GM19238 (cell line): ENCODE results near the gene ZNF287.
"Not testable (repeated sequence)": the region's sequence is repeated elsewhere in the genome, so short reads cannot be mapped to it uniquely, and the experiment has no call there.

ENCODE experiments used
- DNase-seq: peaks from one replicate; pipeline ENCODE4 v3.0.0; 2011; ENCODE audit warnings: low spot score; ENCODE audit not compliant: insufficient read length

The ZNF287 gene

DNA sequence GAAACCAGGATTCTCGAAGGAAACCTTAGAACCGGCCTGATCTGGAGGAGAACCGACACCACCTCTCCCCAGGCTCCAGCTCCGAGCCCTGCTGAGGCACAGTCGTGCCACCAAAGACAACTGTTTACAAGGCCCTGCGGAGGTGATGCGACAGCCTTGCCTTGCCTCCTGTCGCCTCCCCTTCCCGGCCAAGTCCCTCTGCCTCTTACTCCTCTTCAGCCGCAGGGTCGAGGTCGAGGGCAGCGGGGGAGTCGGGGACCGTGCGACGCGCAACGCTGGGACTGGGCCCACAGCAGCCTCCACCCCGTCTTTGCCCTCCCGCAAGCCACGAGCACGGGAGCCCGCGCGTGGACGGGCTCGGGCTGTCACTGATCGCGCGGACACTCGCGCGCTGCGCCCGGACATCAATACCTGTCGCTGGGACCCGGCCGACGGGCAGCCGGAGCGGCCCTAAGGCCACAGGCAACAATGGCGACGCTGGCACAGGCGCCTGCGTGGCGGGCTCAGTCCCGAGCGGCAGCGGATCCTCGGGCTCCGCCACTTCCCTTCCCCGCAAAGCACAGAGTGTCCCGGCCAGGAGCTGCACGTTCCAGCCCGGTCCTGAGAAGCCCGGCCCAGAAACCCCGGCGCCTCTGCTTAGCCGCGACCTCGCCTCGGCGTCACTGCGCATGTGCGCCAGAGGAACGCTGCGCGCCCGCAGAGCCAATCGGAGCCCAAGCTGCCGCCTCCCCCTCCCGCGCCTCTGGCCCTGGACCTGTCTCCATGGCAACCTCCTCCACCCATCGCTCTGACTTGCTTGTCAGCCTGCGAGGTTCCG, at the start of gene ZNF287:
Gene ZNF287 (minus strand): TSS at position 664 of the 817 bp plus-strand sequence. CDS start 1,473 bp downstream, outside the sequence.
- peak; percentile 95 for DNase-seq

DNA sequence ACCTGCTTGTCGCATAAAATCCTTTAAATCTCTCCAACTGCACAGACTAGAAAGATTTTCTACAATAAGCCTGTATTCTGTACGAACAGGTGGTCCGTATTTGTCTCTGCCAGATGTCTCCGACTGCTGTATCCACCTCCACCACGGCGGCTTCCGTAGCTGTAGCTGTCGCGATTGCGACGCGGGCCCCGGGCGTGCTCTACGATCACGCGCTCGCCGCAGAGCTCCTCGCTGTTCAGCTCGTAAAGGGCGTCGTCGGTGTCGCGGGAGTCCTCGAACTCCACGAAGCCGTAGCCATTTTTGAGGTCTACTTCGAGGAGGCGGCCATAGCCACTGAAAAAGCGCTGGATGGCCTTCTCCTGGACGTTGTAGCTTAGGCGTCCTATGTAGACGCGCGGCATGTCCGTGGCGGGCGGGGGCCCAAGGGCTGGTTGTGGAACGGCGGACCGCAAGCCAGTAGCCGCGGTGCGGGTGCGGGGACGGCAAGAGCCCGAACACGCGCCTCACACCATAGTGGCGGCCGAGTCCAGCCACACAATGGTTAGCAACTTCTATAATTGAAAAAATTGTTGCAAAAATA, 48.6 kb upstream of the ZNF287 start:
- no peak for DNase-seq

DNA sequence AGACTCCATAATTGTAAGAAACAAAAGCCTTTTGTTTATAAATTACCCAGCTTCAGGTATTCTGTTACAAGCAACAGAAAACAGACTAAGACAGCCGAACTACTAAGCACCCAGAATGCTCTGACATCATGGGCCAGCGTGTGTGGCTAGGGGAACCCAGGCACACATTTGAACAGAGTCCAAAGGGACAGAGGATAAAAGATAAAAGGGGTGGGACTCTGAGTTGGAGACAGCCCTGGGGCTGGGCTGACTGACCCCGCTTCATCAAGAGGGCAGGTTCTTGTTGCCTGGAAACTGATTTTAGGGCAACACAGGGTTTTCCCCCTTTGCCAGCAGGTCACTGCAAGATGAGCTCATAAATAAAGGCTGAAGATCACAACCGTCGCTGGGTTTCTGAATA, 30.5 kb upstream of the ZNF287 start:
- DNase-seq, result no peak

DNA sequence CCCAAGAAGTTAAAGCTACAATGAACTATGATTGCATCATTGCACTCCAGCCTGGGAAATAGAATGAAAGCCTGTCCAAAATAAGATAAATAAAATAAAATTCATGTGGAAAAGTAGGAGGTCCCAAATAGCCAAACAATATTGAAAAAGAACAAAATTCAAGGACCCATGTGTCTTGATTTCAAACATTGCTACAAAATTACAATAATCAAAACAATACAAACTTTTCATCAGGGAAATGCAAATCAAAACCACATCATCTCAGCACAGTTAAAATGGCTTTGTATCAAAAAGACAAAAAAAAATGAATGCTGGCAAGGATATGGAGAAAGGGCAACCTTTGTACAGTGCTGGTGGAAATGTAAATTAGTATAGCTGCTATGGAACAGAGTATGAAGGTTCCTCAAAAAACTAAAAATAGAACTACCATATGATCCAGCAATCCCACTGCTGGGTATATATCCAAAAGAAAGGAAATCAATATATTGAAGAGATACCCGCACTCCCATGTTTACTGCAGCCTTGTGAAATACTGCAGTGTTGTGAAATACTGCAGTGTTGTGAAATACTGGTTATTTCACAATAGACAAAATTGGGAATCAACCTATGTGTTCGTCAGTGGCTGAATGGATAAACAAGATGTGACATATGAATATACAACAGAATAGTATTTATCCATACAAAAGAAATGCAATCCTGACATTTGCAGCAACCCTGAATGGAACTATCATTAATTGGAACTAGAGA, 24.5 kb upstream of the ZNF287 start:
- no peak for DNase-seq

DNA sequence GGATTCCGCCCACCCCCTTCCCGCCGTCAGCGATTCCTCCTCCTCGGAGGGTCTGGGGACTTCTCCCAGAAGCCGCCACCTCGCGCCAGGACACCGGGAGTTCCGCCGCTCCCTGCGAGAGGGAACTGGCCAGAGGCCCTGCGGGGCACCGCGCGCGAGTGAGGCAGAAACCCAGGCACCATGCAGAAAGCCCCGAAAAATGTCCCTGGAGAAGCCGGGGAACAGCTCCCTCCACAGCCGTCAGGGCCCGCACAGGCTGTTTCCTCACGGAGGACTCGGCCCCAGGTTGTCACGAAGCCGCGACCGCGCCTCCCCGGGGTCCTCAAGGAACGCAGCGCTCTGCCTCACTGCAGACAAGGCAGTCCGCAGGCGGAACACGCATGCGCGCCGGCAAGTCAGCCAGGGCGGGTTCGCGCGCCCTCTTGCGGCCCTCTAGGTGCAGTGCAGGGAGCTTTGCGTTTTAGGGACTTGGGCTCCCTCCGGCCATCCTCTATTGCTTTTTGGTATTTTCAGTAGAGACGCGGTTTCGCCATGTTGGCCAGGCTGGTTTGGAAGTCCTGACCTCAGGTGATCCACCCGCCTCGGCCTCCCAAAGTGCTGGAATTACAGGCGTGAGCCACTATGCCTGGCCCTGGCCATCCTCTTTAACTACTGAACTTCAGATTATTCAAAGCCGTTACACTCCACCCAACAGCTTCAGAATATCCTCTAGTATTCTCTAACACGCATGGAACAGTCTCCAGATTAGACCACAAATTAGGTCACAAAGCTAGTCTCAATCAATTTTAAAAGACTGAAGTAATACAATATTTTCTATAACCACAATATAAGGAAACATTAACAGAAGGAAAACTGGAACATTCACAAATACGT, 20.3 kb upstream of the ZNF287 start:
- DNase-seq, result peak; percentile 86

DNA sequence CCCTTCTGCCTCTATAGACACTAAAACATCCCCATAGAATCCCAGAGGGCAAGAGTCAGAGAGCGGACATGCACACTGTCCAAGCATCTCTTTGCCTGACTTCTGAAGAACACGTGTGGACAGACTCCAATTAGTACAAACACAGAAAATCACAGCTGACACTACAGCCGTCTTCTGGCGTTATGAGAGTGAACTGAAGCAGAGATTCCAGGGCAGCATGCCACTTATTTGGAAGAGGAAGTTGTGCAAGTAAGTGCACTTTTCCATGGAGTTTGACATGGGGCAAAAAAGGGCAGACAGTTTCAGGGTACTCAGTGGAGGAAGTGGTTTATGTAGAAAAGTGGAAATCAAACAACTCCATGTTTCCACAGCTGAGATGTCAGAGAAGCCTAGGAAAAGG, 16.8 kb upstream of the ZNF287 start:
- DNase-seq, result no peak

DNA sequence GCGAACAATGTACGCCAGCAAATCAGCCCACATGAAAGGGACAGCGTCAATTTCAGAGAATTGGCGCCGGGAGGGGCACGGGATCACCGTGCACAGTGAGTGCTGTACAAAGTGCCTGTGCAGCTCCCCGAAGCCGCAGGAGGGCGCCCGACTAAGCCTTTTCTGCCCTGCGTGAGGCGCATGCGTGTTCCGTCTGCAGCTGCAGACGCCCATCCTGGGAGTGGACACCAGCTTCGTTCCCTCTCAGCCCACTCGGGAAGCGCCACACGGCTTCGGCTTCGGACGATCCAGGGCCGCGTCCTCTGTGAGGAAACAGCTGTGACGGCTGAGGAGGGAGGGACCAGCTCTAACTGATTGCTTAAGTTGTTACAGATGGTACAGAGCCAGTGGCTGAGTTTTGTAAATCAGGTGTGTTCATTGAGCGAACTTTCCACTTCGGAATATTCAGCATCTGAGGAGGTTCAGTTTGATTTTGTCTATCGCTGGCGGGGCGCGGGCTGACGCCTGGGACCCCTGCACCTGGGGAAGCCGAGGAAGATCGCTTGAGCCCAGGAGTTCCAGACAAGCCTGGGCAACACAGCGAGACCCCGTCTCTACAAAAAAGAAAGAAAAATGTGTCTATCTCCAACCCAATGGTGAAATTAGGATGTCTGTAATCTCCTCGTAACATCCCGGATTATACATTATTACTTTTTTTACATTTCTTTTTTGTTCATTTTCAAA, 15.4 kb upstream of the ZNF287 start:
- peak; percentile 51 for DNase-seq

DNA sequence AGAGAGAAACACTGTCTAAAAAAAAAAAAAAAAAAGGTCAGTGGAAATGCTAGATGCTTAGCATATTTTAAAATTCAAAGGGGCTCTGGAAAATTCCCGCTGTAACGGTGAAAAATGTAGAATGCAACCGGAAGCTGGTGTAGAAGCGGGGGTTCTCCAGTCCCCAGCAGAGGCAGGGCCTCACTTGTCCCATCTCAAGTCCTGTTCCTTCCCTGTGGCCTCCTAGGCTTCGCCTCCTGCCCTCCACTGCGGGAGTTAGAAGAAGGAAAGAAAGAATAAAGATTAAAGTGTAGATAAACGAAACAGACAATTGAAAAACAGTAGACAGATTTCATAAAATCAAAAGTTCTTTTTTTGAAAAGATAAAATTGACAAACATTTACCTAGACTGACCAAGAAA, 14.8 kb upstream of the ZNF287 start:
- no peak for DNase-seq

DNA sequence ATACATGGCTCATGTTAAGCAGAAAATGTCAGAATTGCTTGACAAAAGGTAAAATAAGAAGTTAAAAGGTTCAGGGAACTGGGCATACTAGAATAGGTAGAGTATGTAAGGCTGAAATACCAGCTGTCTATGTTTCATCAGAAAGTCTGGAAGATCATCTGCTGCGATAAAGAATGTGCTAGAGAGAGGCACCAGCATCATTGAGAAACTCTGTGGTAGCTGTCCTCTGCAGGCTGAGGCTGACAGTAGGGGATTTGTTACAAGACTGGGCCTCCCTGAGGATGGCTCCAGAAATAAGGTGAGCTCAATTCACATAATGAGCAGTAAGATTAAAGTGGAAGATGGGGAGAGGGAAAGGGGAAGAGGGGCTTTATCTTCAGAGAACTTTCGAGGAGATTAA, 4.5 kb upstream of the ZNF287 start:
- no peak for DNase-seq

DNA sequence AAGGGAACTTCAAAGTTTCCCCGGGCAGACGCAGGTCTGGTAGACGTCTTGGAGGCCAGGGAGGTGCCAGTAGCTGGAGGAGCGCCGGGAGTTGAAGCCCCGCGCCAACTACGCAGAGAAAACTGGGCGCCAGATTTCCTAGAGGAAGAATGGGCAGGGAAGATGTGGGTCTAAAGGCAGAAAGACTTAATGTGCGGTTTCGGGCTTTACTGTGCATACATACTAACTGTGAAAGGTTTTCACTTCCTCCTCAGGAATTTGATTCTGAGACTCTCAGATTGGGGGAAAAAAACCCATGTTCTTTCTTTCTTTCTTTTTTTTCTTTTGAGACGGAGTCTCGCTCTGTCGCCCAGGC, 331 bp upstream of the ZNF287 start:
- DNase-seq, result peak; percentile 13

DNA sequence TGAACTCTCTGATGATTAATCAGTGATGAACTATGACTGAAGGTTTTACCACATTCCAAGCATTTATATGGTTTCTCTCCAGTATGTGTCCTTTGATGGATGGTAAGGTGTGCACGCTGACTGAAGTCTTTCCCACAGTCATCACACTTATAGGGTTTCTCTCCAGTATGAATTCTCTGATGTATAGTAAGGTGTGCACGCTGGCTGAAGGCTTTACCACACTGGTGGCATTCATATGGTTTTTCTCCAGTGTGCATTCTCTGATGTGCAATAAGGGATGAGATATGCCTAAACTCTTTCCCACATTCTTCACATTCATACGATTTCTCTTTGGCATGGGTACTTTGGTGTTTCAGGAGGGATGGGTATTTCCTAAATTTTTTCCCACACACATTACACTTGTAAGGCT, 16.4 kb downstream of the ZNF287 start:
- DNase-seq, result no peak

DNA sequence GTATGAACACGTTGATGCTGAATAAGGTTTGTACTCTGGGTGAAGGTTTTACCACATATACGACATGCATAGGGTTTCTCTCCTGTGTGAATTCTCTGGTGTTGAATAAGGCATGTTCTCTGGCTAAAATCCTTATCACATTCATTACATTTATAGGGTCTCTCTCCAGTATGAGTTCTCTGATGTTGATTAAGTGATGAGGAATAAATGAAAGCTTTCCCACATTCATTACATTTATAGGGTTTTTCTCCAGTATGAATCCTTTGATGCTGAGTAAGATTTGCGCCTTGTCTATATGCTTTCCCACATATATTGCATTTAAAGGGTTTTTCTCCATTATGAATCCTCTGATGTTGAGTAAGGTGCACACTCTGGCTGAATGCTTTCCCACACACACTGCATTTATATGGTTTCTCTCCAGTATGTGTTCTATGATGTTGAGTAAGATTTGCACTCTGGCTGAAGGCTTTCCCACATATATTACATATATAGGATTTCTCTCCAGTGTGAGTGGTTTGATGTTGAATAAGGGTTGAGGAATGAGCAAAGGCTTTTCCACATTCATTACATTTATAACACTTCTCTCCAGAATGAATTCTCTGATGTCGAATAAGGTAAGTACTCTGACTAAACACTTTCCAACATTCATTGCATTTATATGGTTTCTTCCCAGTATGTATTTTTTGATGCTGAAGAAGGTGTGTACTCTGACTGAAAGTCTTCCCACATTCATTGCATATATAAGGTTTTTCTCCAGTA, 16.9 kb downstream of the ZNF287 start:
- no peak for DNase-seq

DNA sequence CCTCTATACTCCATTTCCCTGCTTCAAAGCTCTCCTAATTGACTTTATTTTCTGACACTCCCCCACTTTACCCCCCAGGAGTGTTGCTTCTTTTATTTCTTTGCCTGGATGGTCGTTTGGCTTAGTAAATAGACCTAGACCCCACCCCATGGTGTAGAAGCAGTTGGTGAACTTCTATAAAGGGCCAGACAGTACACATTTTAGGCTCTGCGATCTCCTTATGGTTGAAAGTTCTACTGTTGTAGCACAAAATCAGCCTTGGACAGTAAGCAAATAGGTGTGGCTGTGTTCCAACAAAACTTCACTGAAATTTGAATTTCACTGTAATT, 31.9 kb downstream of the ZNF287 start:
- DNase-seq, result no peak

DNA sequence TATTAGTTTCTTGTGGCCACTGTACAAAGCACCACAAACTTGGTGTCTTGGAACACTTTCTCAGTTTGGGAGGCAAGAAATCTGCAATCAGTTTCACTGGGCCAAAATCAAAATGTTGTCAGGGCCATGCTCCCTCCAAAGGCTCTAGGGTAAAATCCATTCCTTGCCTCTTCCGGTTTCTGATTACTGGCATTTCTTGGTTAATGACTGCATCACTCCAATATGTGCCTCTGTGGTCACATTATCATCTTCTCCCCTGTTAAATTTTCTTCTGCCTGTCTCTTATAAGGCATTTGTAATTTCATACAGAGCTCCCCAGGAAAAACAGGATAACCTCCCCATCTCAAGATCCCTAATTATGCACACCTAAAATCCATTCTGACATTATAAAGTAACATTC, 34.8 kb downstream of the ZNF287 start:
- no peak for DNase-seq

DNA sequence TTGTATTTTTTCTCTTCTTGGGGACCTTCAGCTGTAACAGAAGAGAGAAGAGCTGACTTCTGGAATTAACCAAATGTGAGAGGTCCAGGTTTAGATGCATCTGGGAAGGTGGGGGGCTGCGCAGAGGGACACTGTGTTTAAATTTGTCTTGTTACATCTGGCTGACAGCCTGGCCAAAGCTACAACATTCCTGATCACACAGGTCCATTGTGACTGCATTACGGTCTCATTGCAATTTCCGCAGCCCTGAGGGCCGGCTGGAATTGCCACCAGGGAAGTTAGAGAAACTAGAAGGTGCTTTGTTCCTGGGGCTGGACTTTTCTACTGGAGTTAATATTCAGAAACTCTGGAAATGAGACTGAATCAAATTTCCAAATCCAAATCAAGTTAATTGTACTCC, 39.1 kb downstream of the ZNF287 start:
- DNase-seq, result no peak

DNA sequence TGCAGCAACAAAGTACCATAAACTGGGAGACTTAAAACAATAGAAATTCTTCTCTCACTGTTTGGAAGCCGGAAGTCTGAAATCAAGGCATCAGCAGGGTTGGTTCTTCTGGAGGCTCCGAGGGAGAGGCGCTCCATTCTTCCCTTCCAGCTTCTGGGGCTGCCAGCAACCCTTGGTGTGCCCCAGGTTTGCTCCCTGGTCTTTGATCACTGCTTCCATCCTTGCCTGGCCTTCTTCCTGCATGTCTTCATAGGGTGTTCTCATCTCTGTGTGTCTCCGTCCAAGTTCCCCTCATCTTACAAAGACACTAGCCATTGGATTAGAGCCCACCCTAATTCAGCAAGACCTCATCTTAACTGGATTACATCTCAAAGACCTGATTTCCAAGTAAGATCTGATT, 41.7 kb downstream of the ZNF287 start:
- DNase-seq, result no peak

DNA sequence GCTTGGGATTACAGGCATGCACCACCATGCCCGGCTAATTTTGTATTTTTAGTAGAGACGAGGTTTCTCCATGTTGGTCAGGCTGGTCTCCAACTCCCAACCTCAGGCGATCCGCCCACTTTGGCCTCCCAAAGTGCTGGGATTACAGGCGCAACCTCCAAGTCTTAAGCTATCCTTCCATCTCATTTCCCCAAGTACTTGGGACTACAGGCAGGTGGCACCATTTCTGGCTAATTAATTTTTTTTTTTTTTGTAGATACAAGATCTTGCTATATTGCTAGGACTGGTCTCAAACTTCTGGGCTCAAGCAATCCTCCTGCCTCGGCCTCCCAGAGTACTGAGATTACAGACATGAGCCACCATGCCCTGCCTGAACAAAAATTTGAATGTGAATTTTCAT, 43.4 kb downstream of the ZNF287 start:
- DNase-seq, result not testable (repeated sequence)

DNA sequence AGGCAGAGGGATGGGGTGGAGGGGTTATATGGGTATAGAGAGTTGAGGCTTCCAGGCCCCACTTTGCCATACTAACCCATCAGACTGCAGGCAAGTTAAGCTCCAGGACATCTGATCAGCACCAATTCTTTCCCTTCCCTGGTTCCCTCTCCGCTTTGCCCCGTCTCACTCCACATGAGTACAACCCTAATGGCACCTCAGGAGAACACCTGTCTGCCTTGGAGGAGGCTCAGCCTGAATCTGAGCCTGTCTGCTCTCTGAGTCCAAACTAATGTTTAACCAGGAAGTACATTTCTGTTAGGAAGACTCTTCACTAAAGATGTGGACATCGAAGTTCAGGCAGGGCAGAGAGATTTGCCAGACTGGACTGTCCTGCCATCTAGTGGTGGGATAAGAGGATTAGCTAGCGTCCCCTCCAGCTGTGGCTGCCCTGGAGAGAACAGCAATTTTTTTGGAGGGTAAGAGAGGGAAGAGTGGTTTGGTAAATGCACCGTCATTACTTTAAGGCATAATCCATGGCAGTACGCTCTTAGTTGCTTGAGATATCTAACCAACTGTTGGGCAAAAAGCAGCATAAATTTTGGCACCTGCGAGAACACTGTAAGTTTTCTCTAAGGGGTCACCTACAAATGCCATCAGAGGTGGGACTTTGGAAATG, 47.8 kb downstream of the ZNF287 start:
- peak; percentile 78 for DNase-seq

DNA sequence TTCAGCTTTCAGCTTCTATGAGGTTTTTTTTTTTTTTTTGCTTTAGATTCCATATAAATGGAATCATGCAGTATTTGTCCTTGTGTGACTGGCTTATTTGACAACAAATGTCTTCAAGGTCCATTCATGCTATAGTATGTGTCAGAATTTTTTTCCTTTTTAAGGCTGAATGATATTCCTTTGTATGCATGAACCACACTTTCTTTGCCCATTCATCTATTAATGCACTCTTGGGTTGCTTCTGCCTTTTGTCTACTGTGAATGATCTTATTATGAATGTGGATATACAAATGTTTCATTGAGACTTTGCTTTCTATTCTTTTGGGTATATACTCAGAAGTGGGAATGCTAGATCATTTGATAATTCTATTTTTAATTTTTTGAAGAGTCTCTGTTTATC, 50.0 kb downstream of the ZNF287 start:
- DNase-seq, result no peak

DNA sequence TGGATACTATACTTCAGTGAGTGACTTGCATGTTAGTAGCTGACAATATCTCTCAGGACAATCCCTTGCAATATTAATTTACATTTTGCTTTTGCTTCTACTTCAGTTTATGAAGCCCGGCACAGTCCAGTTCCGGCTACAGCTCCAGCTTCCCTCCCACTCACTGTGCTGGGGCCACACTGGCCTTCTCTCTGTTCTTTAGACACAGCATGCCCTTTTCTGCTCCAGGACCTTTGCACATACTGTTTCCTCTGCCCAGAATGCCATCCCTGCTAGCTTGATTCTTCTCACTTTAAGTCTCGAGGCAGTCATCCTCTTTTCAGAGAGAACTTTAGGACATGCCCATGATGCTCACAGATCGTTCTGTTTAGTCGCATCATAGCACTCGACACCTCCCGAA, 51.5 kb downstream of the ZNF287 start:
- no peak for DNase-seq
